Measurements from ENCODE around the gene C19orf38.
"Not testable (repeated sequence)": the region's sequence is repeated elsewhere in the genome, so short reads cannot be mapped to it uniquely, and the experiment has no call there.

Gene C19orf38

DNA sequence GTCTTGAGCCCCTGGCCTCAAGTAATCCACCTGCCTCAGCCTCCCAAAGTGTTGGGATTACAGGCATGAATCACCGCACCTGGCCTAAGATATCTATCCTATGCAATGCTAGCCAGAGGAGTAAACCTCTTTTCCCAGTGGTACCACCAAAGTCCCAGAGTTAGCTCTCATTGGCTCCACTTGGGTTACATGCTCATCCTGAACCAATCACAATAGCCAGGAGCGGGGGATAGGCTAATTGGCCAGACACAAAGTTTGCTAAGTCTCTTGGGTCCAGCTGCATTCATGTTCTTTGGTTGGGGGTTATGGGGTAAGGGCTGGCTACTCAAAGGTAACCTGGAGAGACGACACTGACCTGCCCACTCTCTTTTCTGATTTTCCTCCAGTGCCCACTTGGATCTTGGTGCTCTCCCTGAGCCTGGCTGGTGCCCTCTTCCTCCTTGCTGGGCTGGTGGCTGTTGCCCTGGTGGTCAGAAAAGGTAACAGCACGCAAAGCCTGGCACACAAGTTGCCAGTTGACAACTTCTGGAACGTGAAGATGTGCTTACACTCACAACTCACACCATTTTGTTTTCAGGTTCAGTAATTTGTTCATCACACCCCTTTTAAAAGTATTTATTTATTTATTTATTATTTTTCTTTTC lies 7.8 kb downstream of the C19orf38 start:
- peaks cover 16% of the 10 kb centered on the region in 2 experiments for H3K4me1 ChIP-seq (ENCODE audit: control insufficient read depth in 1 of 2, insufficient read depth in 1 of 2, low read depth in 1 of 2, low read length in 1 of 2)
- H3K4me3 ChIP-seq (ENCODE audit: low read depth in 1 of 2, low read length in 1 of 2), result no peak overlapping the region
- H3K27ac ChIP-seq, result peak overlapping the region; percentile 27
- TF ChIP-seq, protein P1, sequence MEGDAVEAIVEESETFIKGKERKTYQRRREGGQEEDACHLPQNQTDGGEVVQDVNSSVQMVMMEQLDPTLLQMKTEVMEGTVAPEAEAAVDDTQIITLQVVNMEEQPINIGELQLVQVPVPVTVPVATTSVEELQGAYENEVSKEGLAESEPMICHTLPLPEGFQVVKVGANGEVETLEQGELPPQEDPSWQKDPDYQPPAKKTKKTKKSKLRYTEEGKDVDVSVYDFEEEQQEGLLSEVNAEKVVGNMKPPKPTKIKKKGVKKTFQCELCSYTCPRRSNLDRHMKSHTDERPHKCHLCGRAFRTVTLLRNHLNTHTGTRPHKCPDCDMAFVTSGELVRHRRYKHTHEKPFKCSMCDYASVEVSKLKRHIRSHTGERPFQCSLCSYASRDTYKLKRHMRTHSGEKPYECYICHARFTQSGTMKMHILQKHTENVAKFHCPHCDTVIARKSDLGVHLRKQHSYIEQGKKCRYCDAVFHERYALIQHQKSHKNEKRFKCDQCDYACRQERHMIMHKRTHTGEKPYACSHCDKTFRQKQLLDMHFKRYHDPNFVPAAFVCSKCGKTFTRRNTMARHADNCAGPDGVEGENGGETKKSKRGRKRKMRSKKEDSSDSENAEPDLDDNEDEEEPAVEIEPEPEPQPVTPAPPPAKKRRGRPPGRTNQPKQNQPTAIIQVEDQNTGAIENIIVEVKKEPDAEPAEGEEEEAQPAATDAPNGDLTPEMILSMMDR (IDR thresholded peaks at IDR 0.05), result peak; percentile 63
- peaks cover 89% of the 10 kb centered on the region for H3K36me3 ChIP-seq
- H3K9me3 ChIP-seq, result no peaks in the 10 kb centered on the region
- H3K27me3 ChIP-seq, result no peaks in the 10 kb centered on the region

DNA sequence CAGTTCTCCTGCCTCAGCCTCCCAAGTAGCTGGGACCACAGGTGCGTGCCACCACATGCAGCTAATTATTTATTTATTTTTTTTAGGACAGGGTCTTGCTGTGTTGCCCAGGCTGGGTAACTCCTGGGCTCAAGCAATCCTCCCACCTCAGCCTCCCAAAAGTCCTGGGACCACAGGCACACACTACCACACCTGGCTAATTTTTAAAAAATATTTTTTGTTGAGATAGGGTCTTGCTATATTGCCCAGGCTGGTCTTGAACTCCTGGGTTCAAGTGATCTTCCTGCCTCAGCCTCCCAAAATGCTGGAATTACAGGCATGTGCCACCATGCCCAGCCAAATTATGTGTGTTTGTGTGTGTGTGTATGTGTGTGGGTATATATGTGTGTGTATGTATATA lies 8.7 kb downstream of the C19orf38 start:
- peaks cover 19 to 20% of the 10 kb centered on the region in 2 experiments for H3K4me1 ChIP-seq (ENCODE audit: control insufficient read depth in 1 of 2, insufficient read depth in 1 of 2, low read depth in 1 of 2, low read length in 1 of 2)
- not testable (repeated sequence) for H3K9me3 ChIP-seq; H3K4me3 ChIP-seq (ENCODE audit: low read depth in 1 of 2, low read length in 1 of 2); H3K27me3 ChIP-seq; H3K27ac ChIP-seq
- peaks cover 91% of the 10 kb centered on the region for H3K36me3 ChIP-seq

DNA sequence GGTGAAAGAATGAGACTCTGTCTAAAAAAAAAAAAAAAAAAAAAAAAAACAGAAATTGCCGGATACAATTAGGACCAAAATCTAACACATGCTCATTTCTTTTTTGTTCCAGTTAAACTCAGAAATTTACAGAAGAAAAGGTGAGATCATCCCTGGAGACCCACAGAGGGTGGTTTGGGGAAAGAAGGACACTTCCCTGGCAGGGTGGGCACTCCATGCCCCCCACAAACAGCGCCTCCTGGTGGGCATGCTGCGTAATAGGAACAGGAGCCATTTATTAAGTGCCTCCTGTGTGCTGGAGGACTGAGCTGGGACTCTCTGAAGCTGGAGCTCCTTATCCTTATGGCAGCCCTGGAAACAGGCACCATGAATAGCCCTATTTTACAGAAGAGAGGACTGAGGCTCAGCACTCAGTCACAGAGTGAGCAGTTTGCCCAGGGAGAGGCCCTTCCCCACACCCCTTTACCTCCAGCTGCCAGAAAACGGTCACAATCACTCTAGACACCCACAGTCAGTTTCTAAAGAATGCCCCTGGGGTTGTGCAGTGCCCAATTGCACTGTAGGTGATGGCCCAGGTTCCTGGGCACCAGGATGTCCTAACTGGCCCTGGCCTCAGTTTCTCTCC lies 10.1 kb downstream of the C19orf38 start:
- TF ChIP-seq, protein P1 (IDR thresholded peaks at IDR 0.05), result peak; percentile 41
- Histone ChIP-seq H3K27ac (peak overlapping the region; percentile 33), H3K36me3 (peaks cover 91% of the 10 kb centered on the region)

DNA sequence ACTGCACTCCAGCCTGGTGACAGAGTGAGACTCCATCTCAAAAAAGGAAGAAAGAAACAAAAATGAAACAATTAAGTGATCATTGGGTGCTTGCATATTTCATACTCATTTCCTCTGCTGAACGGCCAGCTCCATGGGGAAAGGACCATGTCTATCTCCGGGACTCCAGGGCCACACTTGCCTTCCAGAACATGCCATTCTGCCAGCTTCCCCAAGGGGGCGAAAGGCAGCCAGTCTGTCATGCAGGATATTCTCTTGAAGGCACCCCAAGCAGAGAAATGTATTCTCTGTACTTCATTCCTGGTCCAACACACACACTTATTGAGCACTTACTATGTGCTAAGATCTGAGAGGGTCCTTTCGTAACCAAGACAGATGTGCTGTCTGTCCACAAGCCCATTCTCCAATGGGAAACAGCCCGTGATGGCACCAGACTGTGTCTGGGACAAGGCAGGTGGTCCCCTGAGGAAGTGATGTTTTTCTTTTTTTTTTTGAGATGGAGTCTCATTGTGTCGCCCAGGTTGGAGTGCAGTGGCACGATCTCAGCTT lies 13.0 kb downstream of the C19orf38 start:
- TF ChIP-seq, protein P1 (IDR thresholded peaks at IDR 0.05), result peak; percentile 54
- peak overlapping the region; percentile 73 for H3K27ac ChIP-seq

More for the DNA sequence above, 10.1 kb downstream of the C19orf38 start:
- Histone ChIP-seq H3K4me3 (ENCODE audit: low read depth in 1 of 2, low read length in 1 of 2) (no peak overlapping the region), H3K4me1 (ENCODE audit: control insufficient read depth in 1 of 2, insufficient read depth in 1 of 2, low read depth in 1 of 2, low read length in 1 of 2) (peaks cover 8 to 12% of the 10 kb centered on the region in 2 experiments), H3K27me3 (no peaks in the 10 kb centered on the region), H3K9me3 (no peaks in the 10 kb centered on the region)

DNA sequence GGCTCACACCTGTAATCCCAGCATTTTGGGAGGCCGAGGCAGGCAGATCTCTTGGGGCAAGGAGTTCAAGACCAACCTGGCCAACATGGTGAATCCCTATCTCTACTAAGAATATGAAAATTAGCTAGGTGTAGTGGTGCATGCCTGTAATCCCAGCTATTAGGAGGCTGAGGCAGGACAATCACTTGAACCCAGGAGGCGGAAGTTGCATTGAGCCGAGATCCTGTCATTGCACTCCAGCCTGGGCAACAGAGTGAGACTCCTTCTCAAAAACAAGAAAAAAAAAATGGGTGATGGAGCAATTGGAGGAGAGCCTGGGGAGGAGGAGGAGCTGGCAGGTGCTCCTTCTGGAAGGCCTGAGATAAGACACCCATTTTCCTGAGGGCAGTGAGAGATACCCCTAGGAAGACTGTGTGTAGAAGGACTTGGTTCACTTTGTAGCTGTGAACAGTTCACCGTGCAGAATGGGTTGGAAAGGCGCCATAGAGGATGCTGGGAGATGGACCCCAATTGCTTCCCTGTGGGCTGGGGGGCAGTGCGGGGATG lies 14.4 kb downstream of the C19orf38 start:
- H3K36me3 ChIP-seq, result peaks cover 80% of the 10 kb centered on the region
- no peak overlapping the region for H3K4me3 ChIP-seq (ENCODE audit: low read depth in 1 of 2, low read length in 1 of 2)
- no peaks in the 10 kb centered on the region for H3K27me3 ChIP-seq
- TF ChIP-seq, protein P1 (IDR thresholded peaks at IDR 0.05), result no peak
- H3K4me1 ChIP-seq (ENCODE audit: control insufficient read depth in 1 of 2, insufficient read depth in 1 of 2, low read depth in 1 of 2, low read length in 1 of 2), result peaks cover 13 to 18% of the 10 kb centered on the region in 2 experiments
- peak overlapping the region; percentile 50 for H3K27ac ChIP-seq
- no peaks in the 10 kb centered on the region for H3K9me3 ChIP-seq

More for the DNA sequence above, 13.0 kb downstream of the C19orf38 start:
- no peaks in the 10 kb centered on the region for H3K27me3 ChIP-seq
- H3K4me3 ChIP-seq (ENCODE audit: low read depth in 1 of 2, low read length in 1 of 2), result no peak overlapping the region
- peaks cover 84% of the 10 kb centered on the region for H3K36me3 ChIP-seq
- H3K4me1 ChIP-seq (ENCODE audit: control insufficient read depth in 1 of 2, insufficient read depth in 1 of 2, low read depth in 1 of 2, low read length in 1 of 2), result peaks cover 13 to 18% of the 10 kb centered on the region in 2 experiments
- no peaks in the 10 kb centered on the region for H3K9me3 ChIP-seq

Measured in neutrophil (primary cell).